ENCODE results near the gene SLF2.
"Not testable (repeated sequence)": the region's sequence is repeated elsewhere in the genome, so short reads cannot be mapped to it uniquely, and the experiment has no call there.

SLF2 gene

GRCh38 chr10:100963826-100964225 is 51.1 kb downstream of the SLF2 start:
- DNase-seq: no peak

- no peak for DNase-seq
Measured at GRCh38 chr10:100965820-100966219, 53.1 kb downstream of the SLF2 start.

- DNase-seq: no peak
Measured at GRCh38 chr10:100966887-100967286, 54.1 kb downstream of the SLF2 start.

- DNase-seq: no peak
Measured at GRCh38 chr10:100967332-100967731, 54.6 kb downstream of the SLF2 start.

- DNase-seq: no peak
Measured at GRCh38 chr10:100968062-100968736, 55.4 kb downstream of the SLF2 start.

GRCh38 chr10:100968863-100969186 is 56.1 kb downstream of the SLF2 start:
- no peak for DNase-seq

- DNase-seq: peak in 1 of 2 donors; percentile 16
Measured at GRCh38 chr10:100969187-100970075, 56.7 kb downstream of the SLF2 start, which contains the start of gene SEMA4G. Gene SEMA4G, plus strand, starts transcription at chr10:100969504. Its CDS starts 3,409 bp downstream, at chr10:100972913.

- DNase-seq: no peak
Measured at GRCh38 chr10:100970076-100970913, 57.5 kb downstream of the SLF2 start.

- DNase-seq: no peak
Measured at GRCh38 chr10:100970914-100971811, 58.4 kb downstream of the SLF2 start.

- DNase-seq: no peak
Measured at GRCh38 chr10:100972115-100972903, 59.5 kb downstream of the SLF2 start.

GRCh38 chr10:100972904-100973535 is 60.3 kb downstream of the SLF2 start:
- DNase-seq: no peak

- DNase-seq: not testable (repeated sequence)
Measured at GRCh38 chr10:100975397-100975796, 62.6 kb downstream of the SLF2 start.

- DNase-seq: no peak
Measured at GRCh38 chr10:100976906-100977305, 64.1 kb downstream of the SLF2 start.

- DNase-seq: no peak
Measured at GRCh38 chr10:100977436-100977835, 64.7 kb downstream of the SLF2 start.

- DNase-seq: no peak
Measured at GRCh38 chr10:100978121-100978900, 65.5 kb downstream of the SLF2 start.

GRCh38 chr10:100978901-100979195 is 66.1 kb downstream of the SLF2 start:
- DNase-seq: no peak

GRCh38 chr10:100979791-100980272 is 67.1 kb downstream of the SLF2 start:
- DNase-seq: no peak

- DNase-seq: no peak
Measured at GRCh38 chr10:100980311-100980710, 67.5 kb downstream of the SLF2 start.

GRCh38 chr10:100980711-100981110 is 67.9 kb downstream of the SLF2 start:
- DNase-seq: no peak

- no peak for DNase-seq
Measured at GRCh38 chr10:100981178-100981772, 68.5 kb downstream of the SLF2 start.
